Ovary (tissue), 9 donors: Measurements from ENCODE around the gene HLCS. TPM values are rescaled to one million over a fixed set of nuclear protein-coding genes. Genes with fewer than 3 reads are reported as not detected.

ENCODE experiments used
- DNase-seq, 5 donors: peaks; one replicate each; pipeline ENCODE4 v3.0.0-alpha.2; 2019 to 2020
- H3K27ac ChIP-seq, 2 donors: fragments of 200-600 bp; one replicate each; pipeline versions ENCODE4 v1.5.1 to v1.8.0; 2019 to 2022
- H3K27me3 ChIP-seq: fragments of 200-600 bp; one replicate; pipeline ENCODE4 v1.8.0; 2022
- H3K36me3 ChIP-seq: fragments of 200-600 bp; sonication (generic); one replicate; pipeline ENCODE4 v1.5.1; 2019
- H3K4me1 ChIP-seq: one replicate; pipeline ENCODE4 v1.8.1; 2013; ENCODE audit warnings: mild to moderate bottlenecking, moderate library complexity; ENCODE audit not compliant: insufficient read depth
- H3K4me3 ChIP-seq: fragments of 200-600 bp; sonication (generic); one replicate; pipeline ENCODE4 v1.5.1; 2017
- H3K9me3 ChIP-seq, 2 donors: fragments of 200-600 bp in 1 of 2; sonication (generic) in 1 of 2; one replicate each; pipeline versions ENCODE4 v1.5.1 to v1.8.1; 2013 to 2019; ENCODE audit warnings: mild to moderate bottlenecking in 1 of 2, moderate library complexity in 1 of 2
- CTCF ChIP-seq, 3 donors: fragments of 450-650 bp in 2 of 3; fragments of 200-600 bp in 1 of 3; IDR thresholded peaks; one replicate each; pipeline versions ENCODE4 v1.5.1 to v1.8.0; 2016 to 2022; ENCODE audit warnings: antibody characterized with exemption in 3 of 3, mild to moderate bottlenecking in 1 of 3
- EP300 ChIP-seq: sonication (generic); formaldehyde crosslinking; IDR thresholded peaks from one replicate; pipeline ENCODE4 v1.6.1; 2017; ENCODE audit warnings: antibody characterized with exemption
- POLR2A ChIP-seq: fragments of 450-650 bp; IDR thresholded peaks from one replicate; pipeline ENCODE4 v1.6.1; 2017; ENCODE audit warnings: antibody characterized with exemption, mild to moderate bottlenecking, moderate library complexity
- WGBS, 3 donors: extraction: QIAGEN DNeasy Blood & Tissue Kit in 1 of 3; methylation state at CpG; one replicate each; pipeline versions ENCODE4 v1.1.5 to v1.1.7; 2013 to 2017; 5-methylcytosine and 5-hydroxymethylcytosine counted together
- intact Hi-C, 4 donors: fragments of 100-400 bp; cut with DNase I; formaldehyde crosslinking; loops; one replicate each; pipeline versions ENCODE4 v1.11.0 to v1.15.1; 2022 to 2023
- polyA plus RNA-seq, 2 donors: library from polyadenylated mRNA; stranded (reverse); fragments of 200-250 nt in 1 of 2; fragments of 350-450 nt in 1 of 2; fragmentation: Illumina TruSeq in 1 of 2; extraction: RNeasy Lipid Tissue Mini Kit (QIAGEN cat#74804) in 1 of 2; gene quantifications; one replicate each; pipeline ENCODE4 v1.2.3, GENCODE V29; 2013 to 2014
- total RNA-seq, 7 donors: library from RNA; depleted of rRNA in 2 of 7; stranded (reverse); fragments of >200 nt in 2 of 7; fragmentation: NEBNext Ultra II Directional in 3 of 7; extraction: Animal tissue kit (Norgen Biotek cat#: 25700) in 3 of 7; gene quantifications; one replicate each; pipeline versions ENCODE4 v1.1.0 to v1.2.4, GENCODE V29; 2016 to 2023
- donor health status: DM: no; HTN: no; CAD: no; lungs with moderate emphysema.
- donor health status: DM: no; HTN: no; CAD: no.
- donor health status: Bipolar disorder and iron deficiency.
- donor health status: DM: yes; HTN: yes; CAD: no.
- donor health status: DM: no; HTN: no; CAD: no.
- donor health status: DM: yes; HTN: yes; CAD: no.

HLCS gene
- total and polyA plus RNA-seq, 9 donors = 4.0 to 20.3 (median 12.4) TPM

DNA sequence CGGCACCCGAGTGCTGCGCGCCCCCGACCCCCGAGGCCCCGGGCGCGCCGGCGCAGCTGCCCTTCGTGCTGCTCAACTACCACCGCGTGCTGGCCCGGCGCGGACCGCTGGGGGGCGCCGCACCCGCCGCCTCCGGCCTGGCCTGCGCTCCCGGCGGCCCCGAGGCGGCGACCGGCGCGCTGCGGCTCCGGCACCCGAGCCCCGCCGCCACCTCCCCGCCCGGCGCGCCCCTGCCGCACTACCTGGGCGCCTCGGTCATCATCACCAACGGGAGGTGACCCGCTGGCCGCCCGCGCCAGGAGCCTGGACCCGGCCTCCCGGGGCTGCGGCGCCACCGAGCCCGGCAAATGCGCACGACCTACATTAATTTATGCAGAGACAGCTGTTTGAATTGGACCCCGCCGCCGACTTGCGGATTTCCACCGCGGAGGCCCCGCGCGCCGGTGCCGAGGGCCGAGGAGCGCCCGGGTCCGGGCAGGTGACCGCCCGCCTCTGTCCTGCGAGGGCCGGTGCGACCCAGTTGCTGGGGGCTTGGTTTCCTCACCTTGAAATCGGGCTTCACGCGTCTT lies 218.6 kb downstream of the HLCS start:
- intact Hi-C loops = loop anchor here in 1 of 4 donors (5.0 kb wide), 1 partner anchor 179 kb away; no protein-coding TSS in a partner anchor
- Histone ChIP-seq H3K36me3 (no peaks in the 10 kb centered on the region), H3K27ac (no peak overlapping the region), H3K4me3 (peak overlapping the region; percentile 10), H3K27me3 (no peaks in the 10 kb centered on the region), H3K9me3 (no peaks in the 10 kb centered on the region), H3K4me1 (no peaks in the 10 kb centered on the region)
- TF ChIP-seq CTCF (IDR thresholded peaks at IDR 0.05) (no peak), POLR2A (no peak)
- 6 to 19% (median 8%) methylated on average over 24 to 80 of the region's 80 CpGs for WGBS, 3 donors
- DNase-seq = peak in 1 of 5 donors; percentile 56

- no peaks in the 10 kb centered on the region for H3K4me1 ChIP-seq
- intact Hi-C loops = loop anchor here in 1 of 4 donors (5.0 kb wide), 1 partner anchor 180 kb away; no protein-coding TSS in a partner anchor
- H3K4me3 ChIP-seq = no peak overlapping the region
- no peak for TF ChIP-seq POLR2A
- no peak for TF ChIP-seq CTCF (IDR thresholded peaks at IDR 0.05)
- no peak for TF ChIP-seq EP300
- H3K9me3 ChIP-seq = no peaks in the 10 kb centered on the region
- WGBS, 3 donors = 9 to 29% (median 11%) methylated on average over 24 to 62 of the region's 62 CpGs
- no peak for DNase-seq
- H3K27ac ChIP-seq = no peak overlapping the region
- H3K27me3 ChIP-seq = no peaks in the 10 kb centered on the region
- H3K36me3 ChIP-seq = no peaks in the 10 kb centered on the region
These were observed 219.2 kb downstream of the HLCS start for GRCh38 chr21:36747041-36747814.

DNA sequence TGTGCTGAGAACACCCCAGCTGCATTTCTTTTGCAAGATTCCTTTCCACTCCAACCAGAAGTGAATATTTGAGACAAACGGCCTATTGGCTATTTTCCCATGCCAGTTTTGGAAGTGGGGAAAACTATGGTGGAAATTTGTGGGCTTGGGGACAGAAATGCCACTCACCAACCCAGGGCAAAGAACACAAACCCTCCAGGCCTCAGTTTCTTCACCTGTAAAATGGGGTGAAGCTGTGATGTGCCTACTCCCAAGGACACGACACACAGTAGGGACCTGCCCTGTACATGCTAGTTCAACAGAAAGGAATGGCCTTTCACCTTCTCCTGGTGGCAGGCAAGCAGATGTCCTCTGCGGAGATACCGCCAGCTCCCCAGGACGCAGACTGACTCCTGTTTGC lies 221.0 kb downstream of the HLCS start:
- Histone ChIP-seq H3K9me3 (no peaks in the 10 kb centered on the region), H3K27ac (no peak overlapping the region), H3K36me3 (no peaks in the 10 kb centered on the region), H3K4me1 (no peaks in the 10 kb centered on the region), H3K27me3 (no peaks in the 10 kb centered on the region), H3K4me3 (no peak overlapping the region)
- TF ChIP-seq POLR2A (no peak), EP300 (no peak), CTCF (IDR thresholded peaks at IDR 0.05) (no peak)
- intact Hi-C loops = loop anchor here in 1 of 4 donors (5.0 kb wide), 1 partner anchor 182 kb away; no protein-coding TSS in a partner anchor
- WGBS, 3 donors = 84 to 86% (median 85%) methylated on average over 5 of the region's 5 CpGs
- no peak for DNase-seq

DNA sequence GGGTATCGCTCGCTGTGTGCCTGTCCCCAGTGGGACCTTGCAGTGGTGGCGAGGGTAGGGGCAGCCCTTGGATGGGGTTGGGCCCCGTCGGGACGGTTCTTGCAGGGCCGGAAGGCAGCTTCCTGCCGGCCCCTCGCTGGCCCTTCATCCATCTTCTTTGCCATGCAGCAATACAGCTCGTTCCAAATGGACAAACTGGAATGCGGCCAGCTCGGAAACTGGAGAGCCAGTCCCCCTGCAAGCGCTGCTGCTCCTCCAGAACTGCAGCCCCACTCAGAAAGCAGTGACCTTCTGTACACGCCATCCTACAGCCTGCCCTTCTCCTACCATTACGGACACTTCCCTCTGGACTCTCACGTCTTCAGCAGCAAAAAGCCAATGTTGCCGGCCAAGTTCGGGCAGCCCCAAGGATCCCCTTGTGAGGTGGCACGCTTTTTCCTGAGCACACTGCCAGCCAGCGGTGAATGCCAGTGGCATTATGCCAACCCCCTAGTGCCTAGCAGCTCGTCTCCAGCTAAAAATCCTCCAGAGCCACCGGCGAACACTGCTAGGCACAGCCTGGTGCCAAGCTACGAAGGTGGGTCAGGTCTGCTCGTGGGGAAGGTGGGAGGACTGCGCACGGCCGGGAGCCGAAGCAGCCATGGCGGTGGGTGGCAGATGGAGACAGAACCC lies 221.8 kb downstream of the HLCS start:
- no peaks in the 10 kb centered on the region for H3K27me3 ChIP-seq
- WGBS, 3 donors = 75 to 80% (median 76%) methylated on average over 30 of the region's 30 CpGs
- no peak for TF ChIP-seq POLR2A
- TF ChIP-seq EP300 = no peak
- TF ChIP-seq CTCF (IDR thresholded peaks at IDR 0.05) = no peak
- no peaks in the 10 kb centered on the region for H3K4me1 ChIP-seq
- H3K27ac ChIP-seq = no peak overlapping the region
- no peak overlapping the region for H3K4me3 ChIP-seq
- intact Hi-C loops = loop anchor here in 1 of 4 donors (5.0 kb wide), 1 partner anchor 183 kb away; no protein-coding TSS in a partner anchor
- no peak for DNase-seq
- no peaks in the 10 kb centered on the region for H3K36me3 ChIP-seq
- H3K9me3 ChIP-seq = no peaks in the 10 kb centered on the region
